ENCODE measurements around the gene BCL7B.

DNA sequence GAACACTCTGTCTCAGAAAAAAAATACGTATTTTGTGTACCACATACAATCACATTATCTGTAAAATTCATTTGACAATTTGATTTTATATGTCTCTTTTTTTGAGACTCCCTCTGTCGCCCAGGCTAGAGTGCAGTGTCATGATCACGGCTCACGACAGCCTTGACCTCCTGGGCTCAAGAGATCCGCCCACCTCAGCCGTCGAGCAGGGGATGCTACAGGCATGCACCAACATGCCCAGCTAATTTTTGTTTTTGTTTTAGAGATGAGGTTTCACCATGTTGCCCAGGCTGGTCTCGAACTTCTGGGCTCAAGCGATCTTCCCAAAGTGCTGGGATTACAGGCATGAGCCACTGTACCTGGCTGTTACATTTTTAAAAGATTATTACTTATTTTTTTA, 23.7 kb downstream of the BCL7B start:
- TF ChIP-seq, protein P1, sequence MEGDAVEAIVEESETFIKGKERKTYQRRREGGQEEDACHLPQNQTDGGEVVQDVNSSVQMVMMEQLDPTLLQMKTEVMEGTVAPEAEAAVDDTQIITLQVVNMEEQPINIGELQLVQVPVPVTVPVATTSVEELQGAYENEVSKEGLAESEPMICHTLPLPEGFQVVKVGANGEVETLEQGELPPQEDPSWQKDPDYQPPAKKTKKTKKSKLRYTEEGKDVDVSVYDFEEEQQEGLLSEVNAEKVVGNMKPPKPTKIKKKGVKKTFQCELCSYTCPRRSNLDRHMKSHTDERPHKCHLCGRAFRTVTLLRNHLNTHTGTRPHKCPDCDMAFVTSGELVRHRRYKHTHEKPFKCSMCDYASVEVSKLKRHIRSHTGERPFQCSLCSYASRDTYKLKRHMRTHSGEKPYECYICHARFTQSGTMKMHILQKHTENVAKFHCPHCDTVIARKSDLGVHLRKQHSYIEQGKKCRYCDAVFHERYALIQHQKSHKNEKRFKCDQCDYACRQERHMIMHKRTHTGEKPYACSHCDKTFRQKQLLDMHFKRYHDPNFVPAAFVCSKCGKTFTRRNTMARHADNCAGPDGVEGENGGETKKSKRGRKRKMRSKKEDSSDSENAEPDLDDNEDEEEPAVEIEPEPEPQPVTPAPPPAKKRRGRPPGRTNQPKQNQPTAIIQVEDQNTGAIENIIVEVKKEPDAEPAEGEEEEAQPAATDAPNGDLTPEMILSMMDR (conservative IDR thresholded peaks at IDR 0.05; ENCODE audit: low read depth, low read length), result no peak
- no peak for TF ChIP-seq EZH2 (IDR thresholded peaks at IDR 0.05; ENCODE audit: low read length, unreplicated experiment)

Measured in PC-3 (cell line).